GM18909 (cell line): ENCODE data around the gene GAGE10.
"Not testable (repeated sequence)": the region's sequence is repeated elsewhere in the genome, so short reads cannot be mapped to it uniquely, and the experiment has no call there.

Source experiments
- ATAC-seq: cut with Tn5 transposase; IDR thresholded peaks from one replicate; pipeline ENCODE4 v1.9.1; 2021; ENCODE audit warnings: mild to moderate bottlenecking; ENCODE audit not compliant: unreplicated experiment, poor library complexity

Gene GAGE10

GRCh38 chrX:49316085-49316484, 12.6 kb downstream of the GAGE10 start:
- ATAC-seq = no peak

DNA sequence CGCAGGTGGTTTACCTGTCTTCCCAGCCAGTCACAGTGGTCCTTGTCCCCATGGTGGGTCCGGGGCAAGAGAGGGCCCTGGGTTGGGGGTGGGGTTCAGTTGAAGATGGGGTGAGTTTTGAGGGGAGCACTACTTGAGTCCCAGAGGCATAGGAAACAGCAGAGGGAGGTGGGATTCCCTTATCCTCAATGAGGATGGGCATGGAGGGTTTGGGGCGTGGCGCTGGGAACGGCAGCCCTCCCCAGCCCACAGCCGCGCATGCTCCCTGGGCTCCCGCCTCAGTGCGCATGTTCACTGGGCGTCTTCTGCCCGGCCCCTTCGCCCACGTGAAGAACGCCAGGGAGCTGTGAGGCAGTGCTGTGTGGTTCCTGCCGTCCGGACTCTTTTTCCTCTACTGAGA, 18.3 kb downstream of the GAGE10 start, which contains the start of gene GAGE12J:
TSS of gene GAGE12J (plus strand) at position 301 of the 400 bp plus-strand sequence. CDS start 1,157 bp downstream, outside the sequence.
- ATAC-seq = not testable (repeated sequence)

GRCh38 chrX:49322266-49322665, 18.8 kb downstream of the GAGE10 start:
- ATAC-seq = not testable (repeated sequence)

DNA sequence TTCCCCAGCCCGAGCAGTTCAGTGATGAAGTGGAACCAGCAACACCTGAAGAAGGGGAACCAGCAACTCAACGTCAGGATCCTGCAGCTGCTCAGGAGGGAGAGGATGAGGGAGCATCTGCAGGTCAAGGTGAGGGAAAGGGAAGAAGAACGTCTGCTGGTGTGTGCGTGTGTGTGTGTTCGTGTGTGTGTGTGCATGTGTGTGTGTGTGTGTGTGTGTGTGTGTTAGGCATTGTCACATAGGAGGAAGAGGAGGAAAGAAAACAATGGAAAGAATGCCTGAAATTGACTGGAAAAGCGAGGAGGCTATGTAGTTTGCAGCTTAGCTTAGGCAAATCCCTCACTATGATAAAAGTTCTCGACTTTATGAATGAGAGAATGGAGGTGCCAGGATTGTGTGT, 20.3 kb downstream of the GAGE10 start:
- ATAC-seq = not testable (repeated sequence)

- ATAC-seq = not testable (repeated sequence)
These were observed 27.0 kb downstream of the GAGE10 start for GRCh38 chrX:49330421-49330820.

- not testable (repeated sequence) for ATAC-seq
These were observed 27.8 kb downstream of the GAGE10 start, which contains the start of gene GAGE13 for GRCh38 chrX:49331282-49331681. Gene GAGE13, plus strand, starts transcription at chrX:49331582. Its CDS starts 1,156 bp downstream, at chrX:49332738.

DNA sequence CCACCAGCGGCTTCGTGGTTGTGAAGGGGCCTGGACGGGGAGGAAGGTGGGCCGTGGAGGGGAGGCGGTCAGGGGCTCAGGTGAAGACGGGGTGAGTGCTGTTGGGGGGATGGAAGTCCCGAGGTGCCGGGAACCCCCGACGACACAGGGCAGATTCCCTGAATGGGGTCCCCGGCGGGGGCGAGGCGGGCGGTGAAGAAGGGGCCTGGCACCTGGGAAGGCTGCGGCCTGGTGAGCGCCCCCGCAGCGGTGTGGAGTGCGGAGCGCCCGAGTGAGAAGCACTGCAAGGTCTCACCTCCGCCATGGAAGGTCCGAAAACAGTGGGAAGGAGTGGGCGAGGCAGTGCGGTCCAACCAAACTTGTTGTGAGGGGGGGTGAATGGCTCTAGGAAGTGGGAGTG, 28.4 kb downstream of the GAGE10 start:
- not testable (repeated sequence) for ATAC-seq

GRCh38 chrX:49341449-49341848, 38.0 kb downstream of the GAGE10 start:
- not testable (repeated sequence) for ATAC-seq

DNA sequence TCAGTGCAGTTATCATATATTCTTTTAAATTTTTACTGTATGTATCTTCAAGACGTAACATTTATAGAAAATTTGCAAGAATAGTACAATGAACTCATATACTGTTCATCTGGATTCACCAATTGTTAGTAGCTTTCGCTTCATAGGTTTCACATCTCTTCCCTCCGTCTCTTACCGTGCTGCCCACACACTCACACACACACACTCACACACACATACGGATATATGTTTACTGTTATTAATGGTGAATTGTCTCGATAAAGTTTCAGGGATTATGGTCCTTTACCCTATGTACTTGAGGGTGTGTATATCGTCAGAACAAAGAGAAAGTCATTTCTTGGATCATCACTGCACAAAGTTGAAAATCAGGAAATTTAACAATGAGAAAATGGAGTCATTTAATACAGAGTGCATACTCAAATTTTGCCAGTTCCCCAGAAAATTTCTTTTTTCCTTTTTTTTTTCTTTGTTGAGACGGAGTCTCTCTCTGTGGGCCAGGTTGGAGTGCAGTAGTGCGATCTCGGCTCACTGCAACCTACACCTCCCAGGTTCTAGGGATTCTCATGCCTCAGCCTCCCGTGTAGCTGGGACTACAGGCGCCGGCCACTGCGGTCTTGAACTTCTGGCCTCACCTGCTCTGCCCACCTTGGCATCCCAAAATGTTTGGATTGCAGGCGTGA, 41.2 kb downstream of the GAGE10 start:
- ATAC-seq = not testable (repeated sequence)

DNA sequence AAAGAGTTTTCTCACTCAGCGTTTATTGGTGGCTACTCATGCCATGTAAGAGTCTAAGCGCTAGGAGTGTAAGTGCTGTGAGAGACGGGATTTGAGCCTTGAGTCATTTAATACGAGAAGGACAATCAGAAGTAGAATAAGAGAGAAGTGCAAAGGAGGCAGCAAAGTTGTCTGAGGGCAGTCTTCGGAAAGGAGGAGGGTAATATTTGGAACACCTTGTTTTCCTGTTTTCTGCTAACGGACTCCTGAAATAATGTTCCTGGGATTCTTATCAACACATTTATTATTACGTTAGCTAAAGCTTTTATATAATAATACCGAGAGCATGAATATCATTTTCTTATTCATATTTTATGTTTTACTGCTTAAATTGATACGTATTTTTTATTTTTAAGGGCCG, 42.0 kb downstream of the GAGE10 start:
- ATAC-seq = not testable (repeated sequence)

DNA sequence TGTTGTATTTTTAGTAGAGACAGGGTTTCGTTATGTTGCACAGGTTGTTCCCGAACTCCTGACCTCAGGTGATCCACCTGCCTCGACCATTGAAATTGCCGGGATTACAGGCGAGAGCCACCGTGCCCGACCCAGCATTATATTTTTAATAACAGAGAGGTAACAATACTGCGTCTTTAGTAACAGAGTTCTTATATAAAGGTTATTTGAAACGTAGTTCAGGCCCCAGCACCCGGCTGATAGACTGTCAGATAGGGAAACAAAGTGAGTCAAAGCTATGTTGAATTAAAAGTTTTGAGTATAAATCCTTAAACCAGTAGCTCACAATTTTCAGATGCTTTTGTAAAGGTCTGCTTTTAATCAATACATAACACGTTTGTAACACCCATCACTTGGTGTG, 42.7 kb downstream of the GAGE10 start:
- ATAC-seq = not testable (repeated sequence)
